Measurements from ENCODE around the gene NTMT1. TPM values are rescaled to one million over a fixed set of nuclear protein-coding genes. Genes with fewer than 3 reads are reported as not detected.
A peak's percentile ranks its signal among the peaks of the same experiment; 100 is the strongest.
"Not testable (repeated sequence)": the region's sequence is repeated elsewhere in the genome, so short reads cannot be mapped to it uniquely, and the experiment has no call there.

Gene NTMT1
- total RNA-seq, 1 experiment from 2014 or later = 99.2 TPM

- H3K36me3 ChIP-seq = no peaks in the 10 kb centered on the region
- no peak for DNase-seq
- no peaks in the 10 kb centered on the region for H3K9me3 ChIP-seq
- H3K4me3 ChIP-seq = no peak overlapping the region
- H3K27me3 ChIP-seq = no peaks in the 10 kb centered on the region
Measured at GRCh38 chr9:129654554-129655040, 28.6 kb downstream of the NTMT1 start.

- no peaks in the 10 kb centered on the region for H3K9me3 ChIP-seq
- H3K4me3 ChIP-seq = no peak overlapping the region
- H3K36me3 ChIP-seq = no peaks in the 10 kb centered on the region
- H3K27me3 ChIP-seq = no peaks in the 10 kb centered on the region
- DNase-seq = no peak
Measured at GRCh38 chr9:129655154-129655553, 29.2 kb downstream of the NTMT1 start.

GRCh38 chr9:129655696-129656095 lies 29.7 kb downstream of the NTMT1 start:
- Histone ChIP-seq H3K36me3 (no peaks in the 10 kb centered on the region), H3K27me3 (no peaks in the 10 kb centered on the region), H3K4me3 (no peak overlapping the region), H3K9me3 (no peaks in the 10 kb centered on the region)
- no peak for DNase-seq

- no peaks in the 10 kb centered on the region for H3K9me3 ChIP-seq
- no peaks in the 10 kb centered on the region for H3K27me3 ChIP-seq
- DNase-seq = peak; percentile 62
- no peaks in the 10 kb centered on the region for H3K36me3 ChIP-seq
- no peak overlapping the region for H3K4me3 ChIP-seq
Measured at GRCh38 chr9:129656795-129657390, 30.9 kb downstream of the NTMT1 start.

GRCh38 chr9:129661029-129661428 lies 35.1 kb downstream of the NTMT1 start:
- H3K36me3 ChIP-seq = no peaks in the 10 kb centered on the region
- H3K27me3 ChIP-seq = no peaks in the 10 kb centered on the region
- H3K4me3 ChIP-seq = no peak overlapping the region
- DNase-seq = no peak
- H3K9me3 ChIP-seq = no peaks in the 10 kb centered on the region

- not testable (repeated sequence) for H3K27me3 ChIP-seq, DNase-seq, H3K4me3 ChIP-seq, H3K9me3 ChIP-seq, H3K36me3 ChIP-seq
Measured at GRCh38 chr9:129662239-129662638, 36.3 kb downstream of the NTMT1 start.

GRCh38 chr9:129664746-129665388 lies 38.9 kb downstream of the NTMT1 start:
- no peaks in the 10 kb centered on the region; the same call in 1 of the 2 replicates for H3K36me3 ChIP-seq
- DNase-seq = no peak
- H3K4me3 ChIP-seq = peak overlapping the region; percentile 51
- H3K27me3 ChIP-seq = no peaks in the 10 kb centered on the region
- H3K9me3 ChIP-seq = no peaks in the 10 kb centered on the region

- H3K27me3 ChIP-seq = no peaks in the 10 kb centered on the region
- no peaks in the 10 kb centered on the region; the same call in 1 of the 2 replicates for H3K36me3 ChIP-seq
- H3K4me3 ChIP-seq = peak within 1 kb of the TSS; percentile 60
- no peaks in the 10 kb centered on the region for H3K9me3 ChIP-seq
- peak; percentile 69 for DNase-seq
Measured at GRCh38 chr9:129665389-129665775, 39.4 kb downstream of the NTMT1 start, which contains the start of gene PRRX2. PRRX2 (plus strand) TSS chr9:129665647; CDS start chr9:129665868, 221 bp downstream.

GRCh38 chr9:129665814-129666520 lies 40.0 kb downstream of the NTMT1 start:
- H3K4me3 ChIP-seq = peak overlapping the region; percentile 60
- peak; percentile 30 for DNase-seq

GRCh38 chr9:129666575-129666974 lies 40.6 kb downstream of the NTMT1 start:
- Histone ChIP-seq H3K4me3 (peak overlapping the region; percentile 60), H3K36me3 (no peaks in the 10 kb centered on the region; the same call in 1 of the 2 replicates), H3K27me3 (no peaks in the 10 kb centered on the region), H3K9me3 (no peaks in the 10 kb centered on the region)
- no peak for DNase-seq

More at GRCh38 chr9:129665814-129666520, 40.0 kb downstream of the NTMT1 start:
- H3K36me3 ChIP-seq = no peaks in the 10 kb centered on the region; the same call in 1 of the 2 replicates
- H3K9me3 ChIP-seq = no peaks in the 10 kb centered on the region
- H3K27me3 ChIP-seq = no peaks in the 10 kb centered on the region

GRCh38 chr9:129667378-129667777 lies 41.4 kb downstream of the NTMT1 start:
- Histone ChIP-seq H3K36me3 (no peaks in the 10 kb centered on the region; the same call in 1 of the 2 replicates), H3K27me3 (no peaks in the 10 kb centered on the region), H3K4me3 (peak overlapping the region; percentile 60), H3K9me3 (no peaks in the 10 kb centered on the region)
- no peak for DNase-seq

GRCh38 chr9:129667850-129668249 lies 41.9 kb downstream of the NTMT1 start:
- Histone ChIP-seq H3K9me3 (no peaks in the 10 kb centered on the region), H3K27me3 (no peaks in the 10 kb centered on the region), H3K36me3 (no peaks in the 10 kb centered on the region; the same call in 1 of the 2 replicates), H3K4me3 (peak overlapping the region; percentile 60)
- DNase-seq = peak; percentile 50

- Histone ChIP-seq H3K27me3 (no peaks in the 10 kb centered on the region), H3K36me3 (no peaks in the 10 kb centered on the region; the same call in 1 of the 2 replicates), H3K4me3 (no peak overlapping the region), H3K9me3 (no peaks in the 10 kb centered on the region)
- no peak for DNase-seq
Measured at GRCh38 chr9:129669141-129669718, 43.3 kb downstream of the NTMT1 start.

GRCh38 chr9:129669946-129670345 lies 44.0 kb downstream of the NTMT1 start:
- no peak overlapping the region for H3K4me3 ChIP-seq
- DNase-seq = no peak

GRCh38 chr9:129671065-129671464 lies 45.1 kb downstream of the NTMT1 start:
- DNase-seq = no peak
- Histone ChIP-seq H3K36me3 (no peaks in the 10 kb centered on the region; the same call in 1 of the 2 replicates), H3K9me3 (no peaks in the 10 kb centered on the region), H3K4me3 (no peak overlapping the region), H3K27me3 (no peaks in the 10 kb centered on the region)

More at GRCh38 chr9:129669946-129670345, 44.0 kb downstream of the NTMT1 start:
- no peaks in the 10 kb centered on the region for H3K27me3 ChIP-seq
- no peaks in the 10 kb centered on the region; the same call in 1 of the 2 replicates for H3K36me3 ChIP-seq
- no peaks in the 10 kb centered on the region for H3K9me3 ChIP-seq

GRCh38 chr9:129671519-129671918 lies 45.6 kb downstream of the NTMT1 start:
- H3K27me3 ChIP-seq = no peaks in the 10 kb centered on the region
- no peaks in the 10 kb centered on the region; the same call in 1 of the 2 replicates for H3K36me3 ChIP-seq
- no peaks in the 10 kb centered on the region for H3K9me3 ChIP-seq
- no peak for DNase-seq
- no peak overlapping the region for H3K4me3 ChIP-seq

GRCh38 chr9:129672702-129673101 lies 46.7 kb downstream of the NTMT1 start:
- no peak overlapping the region for H3K4me3 ChIP-seq
- no peaks in the 10 kb centered on the region for H3K9me3 ChIP-seq
- no peaks in the 10 kb centered on the region; the same call in 1 of the 2 replicates for H3K36me3 ChIP-seq
- DNase-seq = no peak
- H3K27me3 ChIP-seq = no peaks in the 10 kb centered on the region
